Measurements from ENCODE around the gene PRDM16. TPM values are rescaled to one million over a fixed set of nuclear protein-coding genes. Genes with fewer than 3 reads are reported as not detected.

Gene PRDM16
- total RNA-seq, 4 donors from 2014 or later: 5.4 to 13.2 (median 7.7) TPM

- Histone ChIP-seq H3K36me3 (no peaks in the 10 kb centered on the region), H3K9me3 (no peaks in the 10 kb centered on the region), H3K4me1 (no peaks in the 10 kb centered on the region), H3K27ac (no peak overlapping the region), H3K27me3 (no peaks in the 10 kb centered on the region), H3K4me3 (no peak overlapping the region)
- DNase-seq: no peak
- TF ChIP-seq POLR2A (IDR thresholded peaks at IDR 0.05) (no peak), CTCF (IDR thresholded peaks at IDR 0.05) (no peak)
Measured at GRCh38 chr1:3153197-3153596, 84.2 kb downstream of the PRDM16 start.

DNA sequence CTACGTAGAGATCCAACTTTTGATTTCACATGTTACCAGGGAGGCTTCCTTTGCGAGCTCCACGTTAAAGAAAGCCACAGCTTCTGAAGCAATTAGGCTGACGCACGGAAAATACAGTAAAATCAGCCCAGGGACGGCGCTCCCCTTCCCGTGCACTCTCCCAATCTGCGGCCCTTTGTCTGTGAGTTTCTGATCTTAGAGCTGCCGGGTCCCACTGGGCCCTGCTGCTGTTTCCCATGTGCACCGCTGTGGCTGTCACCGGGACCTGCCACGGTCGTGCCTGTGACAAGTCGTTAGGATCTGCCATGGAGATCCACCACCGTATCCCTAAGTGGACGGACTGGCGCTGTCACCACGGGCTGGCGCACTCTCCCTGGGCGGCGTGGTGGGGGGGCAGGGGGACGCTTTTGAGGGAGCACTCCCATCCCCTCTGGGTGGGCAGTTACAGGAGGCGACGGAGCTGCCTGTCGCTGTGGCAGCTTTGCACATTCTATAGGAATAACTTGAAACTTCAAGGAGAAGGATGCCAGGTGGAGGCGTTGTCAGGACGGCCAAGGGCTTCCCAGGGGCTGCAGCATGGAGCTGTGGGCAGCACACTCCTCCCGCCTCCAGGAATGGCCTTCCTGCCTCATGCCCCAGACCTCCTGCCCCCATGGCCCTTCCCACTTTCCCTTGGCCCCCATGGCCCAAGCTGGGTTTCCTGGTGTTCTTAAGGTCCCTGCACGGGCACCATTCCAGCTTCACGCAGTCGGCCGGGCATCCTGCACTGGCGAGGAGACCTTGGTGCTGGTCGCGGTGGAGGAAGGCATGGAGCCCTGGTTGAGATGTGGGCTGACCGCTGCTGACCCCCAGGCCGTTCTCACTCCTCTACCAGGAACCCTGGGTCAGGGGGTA, 85.1 kb downstream of the PRDM16 start:
- H3K27me3 ChIP-seq: no peaks in the 10 kb centered on the region
- no peak overlapping the region for H3K27ac ChIP-seq
- H3K9me3 ChIP-seq: no peaks in the 10 kb centered on the region
- no peak for TF ChIP-seq CTCF (IDR thresholded peaks at IDR 0.05)
- no peak for TF ChIP-seq POLR2A (IDR thresholded peaks at IDR 0.05)
- no peak for DNase-seq
- H3K36me3 ChIP-seq: no peaks in the 10 kb centered on the region
- no peak overlapping the region for H3K4me3 ChIP-seq
- no peaks in the 10 kb centered on the region for H3K4me1 ChIP-seq

DNA sequence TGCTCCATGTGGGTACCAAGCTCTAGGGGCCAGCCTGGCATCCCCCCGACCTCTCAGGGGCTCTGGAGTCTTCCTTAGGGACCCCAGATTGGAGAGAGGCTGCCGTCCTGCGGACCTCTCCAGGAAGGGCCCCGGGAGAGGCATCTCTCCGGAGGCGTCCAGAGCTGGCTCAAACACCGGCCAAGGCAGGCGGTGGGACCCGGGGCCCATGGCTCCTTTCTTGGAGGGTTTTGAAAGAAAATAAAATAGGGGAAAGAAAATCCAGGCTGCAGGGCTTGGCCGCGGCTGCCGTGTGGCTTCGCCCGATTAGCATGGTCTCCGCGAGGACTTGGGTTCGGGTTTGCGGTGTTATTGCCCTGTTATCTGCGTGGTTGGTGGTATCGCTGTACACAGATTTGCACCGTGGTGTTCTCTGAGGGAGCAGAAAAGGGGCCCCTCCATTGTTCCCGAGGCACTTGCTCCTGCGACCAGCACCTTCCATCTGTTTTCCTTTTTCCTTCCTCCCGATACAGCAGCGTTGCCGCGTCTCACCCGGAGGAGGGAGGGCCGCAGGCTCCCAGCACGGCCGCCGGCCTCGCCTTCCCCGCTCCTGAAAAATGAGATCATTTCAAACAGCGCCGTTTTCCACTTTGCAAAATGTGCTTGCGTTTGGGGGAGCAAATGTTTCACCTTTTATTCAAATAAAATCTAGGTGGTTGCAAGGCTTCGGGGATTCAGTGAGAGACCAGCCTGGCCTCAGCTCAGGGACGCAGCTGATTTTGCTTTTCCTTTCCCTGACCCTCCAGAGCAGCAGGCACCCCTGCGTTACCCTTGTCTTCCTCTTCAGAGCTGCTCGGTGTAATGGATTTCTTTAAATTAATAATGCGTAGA, 86.3 kb downstream of the PRDM16 start:
- Histone ChIP-seq H3K4me1 (no peaks in the 10 kb centered on the region), H3K9me3 (no peaks in the 10 kb centered on the region), H3K27me3 (no peaks in the 10 kb centered on the region), H3K27ac (no peak overlapping the region), H3K4me3 (no peak overlapping the region), H3K36me3 (no peaks in the 10 kb centered on the region)
- no peak for DNase-seq
- TF ChIP-seq POLR2A (IDR thresholded peaks at IDR 0.05): no peak
- no peak for TF ChIP-seq CTCF (IDR thresholded peaks at IDR 0.05)

GRCh38 chr1:3155926-3156220, 86.9 kb downstream of the PRDM16 start:
- Histone ChIP-seq H3K27me3 (no peaks in the 10 kb centered on the region), H3K4me3 (no peak overlapping the region), H3K27ac (no peak overlapping the region), H3K4me1 (no peaks in the 10 kb centered on the region), H3K9me3 (no peaks in the 10 kb centered on the region), H3K36me3 (no peaks in the 10 kb centered on the region)
- no peak for TF ChIP-seq POLR2A (IDR thresholded peaks at IDR 0.05)
- TF ChIP-seq CTCF (IDR thresholded peaks at IDR 0.05): no peak
- no peak for DNase-seq

DNA sequence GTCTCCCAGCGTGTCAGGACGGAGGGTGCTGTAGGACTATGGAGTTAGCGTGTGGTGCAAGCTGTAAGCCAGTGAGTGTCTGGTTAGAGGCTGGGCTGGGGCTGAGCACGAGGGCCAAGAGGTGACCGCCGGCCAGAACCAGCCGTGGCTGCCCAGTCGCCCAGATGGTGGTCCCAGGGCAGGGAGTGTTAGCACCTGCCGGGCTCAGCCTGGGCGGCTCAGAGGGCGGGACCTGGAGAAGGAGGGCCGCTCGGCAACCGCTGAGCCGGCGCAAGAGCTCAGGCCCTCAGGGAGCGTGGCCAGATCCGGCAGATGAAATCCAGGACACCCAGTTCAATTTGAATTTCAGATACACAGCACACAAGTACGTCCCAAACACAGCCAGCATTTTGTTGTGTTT, 87.9 kb downstream of the PRDM16 start:
- no peak for TF ChIP-seq CTCF (IDR thresholded peaks at IDR 0.05)
- no peak for TF ChIP-seq POLR2A (IDR thresholded peaks at IDR 0.05)
- Histone ChIP-seq H3K27ac (no peak overlapping the region), H3K4me1 (no peaks in the 10 kb centered on the region), H3K27me3 (no peaks in the 10 kb centered on the region), H3K4me3 (no peak overlapping the region), H3K9me3 (no peaks in the 10 kb centered on the region), H3K36me3 (no peaks in the 10 kb centered on the region)
- no peak for DNase-seq
